ENCODE measurements around the gene ZNF892.
"Not testable (repeated sequence)": the region's sequence is repeated elsewhere in the genome, so short reads cannot be mapped to it uniquely, and the experiment has no call there.

Gene ZNF892

DNA sequence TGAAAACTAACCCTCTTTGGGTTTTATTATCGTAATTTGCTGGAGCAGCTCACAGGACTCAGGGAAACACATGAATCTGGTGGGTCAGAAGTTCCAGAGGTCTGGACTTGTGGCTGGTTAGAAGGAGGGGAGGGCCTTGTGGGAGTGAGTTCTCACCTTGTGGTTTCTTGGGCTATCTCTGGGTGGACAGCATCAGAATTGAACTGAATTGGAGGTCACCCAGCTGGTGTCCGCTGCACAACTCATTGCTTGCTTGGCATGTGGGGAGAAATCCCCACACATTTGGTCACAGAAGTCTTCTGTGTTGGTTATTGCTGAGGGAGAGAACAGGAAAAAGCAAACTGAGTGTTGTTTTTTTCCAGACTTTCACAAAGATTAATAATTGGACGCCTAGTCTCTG is 27.5 kb downstream of the ZNF892 start:
- no peak for DNase-seq (ENCODE audit: low spot score)
- in situ Hi-C loops (cut with MboI; ENCODE audit: low pct_unique_long_range_greater_than_20kb, low sequenced_read_pairs, unreplicated experiment) = no loop called here
- TF ChIP-seq, protein P1, sequence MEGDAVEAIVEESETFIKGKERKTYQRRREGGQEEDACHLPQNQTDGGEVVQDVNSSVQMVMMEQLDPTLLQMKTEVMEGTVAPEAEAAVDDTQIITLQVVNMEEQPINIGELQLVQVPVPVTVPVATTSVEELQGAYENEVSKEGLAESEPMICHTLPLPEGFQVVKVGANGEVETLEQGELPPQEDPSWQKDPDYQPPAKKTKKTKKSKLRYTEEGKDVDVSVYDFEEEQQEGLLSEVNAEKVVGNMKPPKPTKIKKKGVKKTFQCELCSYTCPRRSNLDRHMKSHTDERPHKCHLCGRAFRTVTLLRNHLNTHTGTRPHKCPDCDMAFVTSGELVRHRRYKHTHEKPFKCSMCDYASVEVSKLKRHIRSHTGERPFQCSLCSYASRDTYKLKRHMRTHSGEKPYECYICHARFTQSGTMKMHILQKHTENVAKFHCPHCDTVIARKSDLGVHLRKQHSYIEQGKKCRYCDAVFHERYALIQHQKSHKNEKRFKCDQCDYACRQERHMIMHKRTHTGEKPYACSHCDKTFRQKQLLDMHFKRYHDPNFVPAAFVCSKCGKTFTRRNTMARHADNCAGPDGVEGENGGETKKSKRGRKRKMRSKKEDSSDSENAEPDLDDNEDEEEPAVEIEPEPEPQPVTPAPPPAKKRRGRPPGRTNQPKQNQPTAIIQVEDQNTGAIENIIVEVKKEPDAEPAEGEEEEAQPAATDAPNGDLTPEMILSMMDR (IDR thresholded peaks at IDR 0.05; ENCODE audit: extremely low read depth, insufficient read depth, missing control alignments) = no peak

DNA sequence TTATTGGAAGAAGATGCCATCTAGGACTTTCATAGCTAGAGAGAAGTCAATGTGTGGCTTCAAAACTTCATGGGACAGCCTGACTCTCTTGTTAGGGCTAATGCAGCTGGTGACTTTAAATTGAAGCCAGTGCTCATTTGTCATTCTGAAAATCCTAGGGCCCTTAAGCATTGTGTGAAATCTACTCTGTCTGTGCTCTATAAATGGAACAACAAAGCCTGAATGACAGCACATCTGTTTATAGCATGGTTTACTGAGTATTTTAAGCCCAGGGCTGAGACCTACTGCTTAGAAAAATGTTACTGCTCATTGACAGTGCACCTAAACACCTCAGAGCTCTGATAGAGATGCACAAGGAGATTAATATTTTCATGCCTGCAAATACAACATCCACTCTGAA is 30.8 kb downstream of the ZNF892 start:
- in situ Hi-C loops (cut with MboI; ENCODE audit: low pct_unique_long_range_greater_than_20kb, low sequenced_read_pairs, unreplicated experiment) = no loop called here
- DNase-seq (ENCODE audit: low spot score) = no peak
- TF ChIP-seq, protein P1 (IDR thresholded peaks at IDR 0.05; ENCODE audit: extremely low read depth, insufficient read depth, missing control alignments) = no peak

DNA sequence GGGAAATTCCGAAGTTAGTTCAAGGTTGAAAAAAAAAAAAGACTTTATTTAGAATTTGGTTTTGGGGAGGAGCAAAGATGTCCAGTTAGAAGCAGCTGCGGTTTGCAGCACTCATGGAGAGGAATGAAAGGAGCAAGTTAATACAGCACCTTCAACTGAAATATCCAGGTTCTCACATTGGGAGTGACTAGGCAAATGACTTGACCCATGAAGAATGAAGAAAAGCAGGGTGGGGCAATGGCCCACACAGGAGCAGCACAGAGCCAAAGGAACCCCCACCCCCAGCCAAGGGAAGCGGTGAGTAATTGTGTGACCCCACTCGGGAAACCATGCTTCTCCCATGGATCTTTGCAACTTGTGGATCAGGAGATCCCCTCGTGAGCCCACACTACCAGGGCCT is 32.8 kb downstream of the ZNF892 start:
- no peak for DNase-seq (ENCODE audit: low spot score)
- TF ChIP-seq, protein P1 (IDR thresholded peaks at IDR 0.05; ENCODE audit: extremely low read depth, insufficient read depth, missing control alignments) = no peak
- in situ Hi-C loops (cut with MboI; ENCODE audit: low pct_unique_long_range_greater_than_20kb, low sequenced_read_pairs, unreplicated experiment) = no loop called here

DNA sequence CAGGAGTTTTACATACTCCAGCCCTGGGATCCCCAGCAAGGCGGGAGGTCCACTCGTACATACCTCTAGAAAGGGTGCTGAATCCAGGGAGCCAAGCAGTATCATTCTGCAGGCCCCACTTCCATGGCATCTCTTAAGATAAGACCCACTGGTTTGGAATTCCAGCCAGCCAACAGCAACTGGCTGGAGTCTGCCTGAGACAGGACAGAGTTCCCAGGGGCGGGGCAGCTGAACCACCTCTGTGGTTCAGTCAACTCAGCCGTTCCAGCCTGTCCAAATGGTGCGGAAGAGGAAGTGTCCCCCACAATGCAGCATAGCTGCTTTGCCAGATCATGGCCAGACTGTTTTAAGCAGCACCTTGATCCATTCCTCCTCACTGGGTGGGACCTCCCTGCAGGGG is 33.2 kb downstream of the ZNF892 start:
- TF ChIP-seq, protein P1 (IDR thresholded peaks at IDR 0.05; ENCODE audit: extremely low read depth, insufficient read depth, missing control alignments) = no peak
- DNase-seq (ENCODE audit: low spot score) = no peak
- in situ Hi-C loops (cut with MboI; ENCODE audit: low pct_unique_long_range_greater_than_20kb, low sequenced_read_pairs, unreplicated experiment) = no loop called here

DNA sequence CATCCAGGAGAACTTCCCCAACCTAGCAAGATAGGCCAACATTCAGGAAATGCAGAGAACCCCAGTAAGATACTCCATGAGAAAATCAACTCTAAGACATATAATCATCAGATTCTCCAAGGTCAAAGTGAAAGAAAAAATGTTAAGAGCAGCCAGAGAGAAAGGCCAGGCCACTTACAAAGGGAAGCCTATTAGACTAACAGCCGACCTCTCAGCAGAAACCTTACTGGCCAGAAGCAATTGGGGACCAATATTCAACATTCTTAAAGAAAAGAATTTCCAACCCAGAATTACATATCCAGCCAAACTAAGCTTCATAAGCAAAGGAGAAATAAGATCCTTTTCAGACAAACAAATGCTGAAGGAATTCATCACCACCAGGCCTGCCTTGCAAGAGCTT is 34.8 kb downstream of the ZNF892 start:
- in situ Hi-C loops (cut with MboI; ENCODE audit: low pct_unique_long_range_greater_than_20kb, low sequenced_read_pairs, unreplicated experiment); DNase-seq (ENCODE audit: low spot score): not testable (repeated sequence)
